ENCODE data around the gene TARBP2.

The TARBP2 gene

GRCh38 chr12:53505086-53505485 is 4.0 kb downstream of the TARBP2 start (continued):
- TF ChIP-seq ZNF148 (tag by site-specific recombination; IDR thresholded peaks at IDR 0.05; ENCODE audit: borderline replicate concordance) = no peak
- TF ChIP-seq EGR2 (tag by site-specific recombination; IDR thresholded peaks at IDR 0.05; ENCODE audit: low read depth) = no peak
- TF ChIP-seq, protein P1, sequence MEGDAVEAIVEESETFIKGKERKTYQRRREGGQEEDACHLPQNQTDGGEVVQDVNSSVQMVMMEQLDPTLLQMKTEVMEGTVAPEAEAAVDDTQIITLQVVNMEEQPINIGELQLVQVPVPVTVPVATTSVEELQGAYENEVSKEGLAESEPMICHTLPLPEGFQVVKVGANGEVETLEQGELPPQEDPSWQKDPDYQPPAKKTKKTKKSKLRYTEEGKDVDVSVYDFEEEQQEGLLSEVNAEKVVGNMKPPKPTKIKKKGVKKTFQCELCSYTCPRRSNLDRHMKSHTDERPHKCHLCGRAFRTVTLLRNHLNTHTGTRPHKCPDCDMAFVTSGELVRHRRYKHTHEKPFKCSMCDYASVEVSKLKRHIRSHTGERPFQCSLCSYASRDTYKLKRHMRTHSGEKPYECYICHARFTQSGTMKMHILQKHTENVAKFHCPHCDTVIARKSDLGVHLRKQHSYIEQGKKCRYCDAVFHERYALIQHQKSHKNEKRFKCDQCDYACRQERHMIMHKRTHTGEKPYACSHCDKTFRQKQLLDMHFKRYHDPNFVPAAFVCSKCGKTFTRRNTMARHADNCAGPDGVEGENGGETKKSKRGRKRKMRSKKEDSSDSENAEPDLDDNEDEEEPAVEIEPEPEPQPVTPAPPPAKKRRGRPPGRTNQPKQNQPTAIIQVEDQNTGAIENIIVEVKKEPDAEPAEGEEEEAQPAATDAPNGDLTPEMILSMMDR (tag by site-specific recombination; IDR thresholded peaks at IDR 0.05) = no peak
- no peak for TF ChIP-seq ZBTB10 (tag by site-specific recombination; IDR thresholded peaks at IDR 0.05)
- TF ChIP-seq, protein P2, sequence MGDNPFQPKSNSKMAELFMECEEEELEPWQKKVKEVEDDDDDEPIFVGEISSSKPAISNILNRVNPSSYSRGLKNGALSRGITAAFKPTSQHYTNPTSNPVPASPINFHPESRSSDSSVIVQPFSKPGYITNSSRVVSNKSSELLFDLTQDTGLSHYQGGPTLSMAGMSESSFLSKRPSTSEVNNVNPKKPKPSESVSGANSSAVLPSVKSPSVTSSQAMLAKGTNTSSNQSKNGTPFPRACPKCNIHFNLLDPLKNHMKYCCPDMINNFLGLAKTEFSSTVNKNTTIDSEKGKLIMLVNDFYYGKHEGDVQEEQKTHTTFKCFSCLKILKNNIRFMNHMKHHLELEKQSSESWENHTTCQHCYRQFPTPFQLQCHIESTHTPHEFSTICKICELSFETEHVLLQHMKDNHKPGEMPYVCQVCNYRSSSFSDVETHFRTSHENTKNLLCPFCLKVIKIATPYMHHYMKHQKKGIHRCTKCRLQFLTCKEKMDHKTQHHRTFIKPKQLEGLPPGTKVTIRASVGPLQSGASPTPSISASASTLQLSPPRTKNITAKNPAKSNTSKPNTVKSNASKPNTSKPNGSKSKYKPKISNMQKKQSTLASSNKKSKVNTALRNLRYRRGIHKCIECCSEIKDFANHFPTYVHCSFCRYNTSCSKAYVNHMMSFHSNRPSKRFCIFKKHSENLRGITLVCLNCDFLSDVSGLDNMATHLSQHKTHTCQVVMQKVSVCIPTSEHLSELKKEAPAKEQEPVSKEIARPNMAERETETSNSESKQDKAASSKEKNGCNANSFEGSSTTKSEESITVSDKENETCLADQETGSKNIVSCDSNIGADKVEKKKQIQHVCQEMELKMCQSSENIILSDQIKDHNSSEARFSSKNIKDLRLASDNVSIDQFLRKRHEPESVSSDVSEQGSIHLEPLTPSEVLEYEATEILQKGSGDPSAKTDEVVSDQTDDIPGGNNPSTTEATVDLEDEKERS (tag by site-specific recombination; IDR thresholded peaks at IDR 0.05) = no peak
- TF ChIP-seq ZNF791 (tag by site-specific recombination; IDR thresholded peaks at IDR 0.05) = no peak
- no peak for TF ChIP-seq MYNN (tag by site-specific recombination; IDR thresholded peaks at IDR 0.05; ENCODE audit: borderline replicate concordance)
- no peak for TF ChIP-seq ZNF416 (tag by site-specific recombination; IDR thresholded peaks at IDR 0.05)
- no peak for TF ChIP-seq ZNF561 (tag by site-specific recombination; IDR thresholded peaks at IDR 0.05; ENCODE audit: borderline replicate concordance)
- no peak for TF ChIP-seq IKZF3 (tag by site-specific recombination; IDR thresholded peaks at IDR 0.05)
- TF ChIP-seq, protein P3, sequence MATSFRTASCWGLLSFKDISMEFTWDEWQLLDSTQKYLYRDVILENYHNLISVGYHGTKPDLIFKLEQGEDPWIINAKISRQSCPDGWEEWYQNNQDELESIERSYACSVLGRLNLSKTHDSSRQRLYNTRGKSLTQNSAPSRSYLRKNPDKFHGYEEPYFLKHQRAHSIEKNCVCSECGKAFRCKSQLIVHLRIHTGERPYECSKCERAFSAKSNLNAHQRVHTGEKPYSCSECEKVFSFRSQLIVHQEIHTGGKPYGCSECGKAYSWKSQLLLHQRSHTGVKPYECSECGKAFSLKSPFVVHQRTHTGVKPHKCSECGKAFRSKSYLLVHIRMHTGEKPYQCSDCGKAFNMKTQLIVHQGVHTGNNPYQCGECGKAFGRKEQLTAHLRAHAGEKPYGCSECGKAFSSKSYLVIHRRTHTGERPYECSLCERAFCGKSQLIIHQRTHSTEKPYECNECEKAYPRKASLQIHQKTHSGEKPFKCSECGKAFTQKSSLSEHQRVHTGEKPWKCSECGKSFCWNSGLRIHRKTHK (tag by site-specific recombination; IDR thresholded peaks at IDR 0.05) = no peak
- TF ChIP-seq KLF8 (tag by site-specific recombination; IDR thresholded peaks at IDR 0.05) = no peak

DNA sequence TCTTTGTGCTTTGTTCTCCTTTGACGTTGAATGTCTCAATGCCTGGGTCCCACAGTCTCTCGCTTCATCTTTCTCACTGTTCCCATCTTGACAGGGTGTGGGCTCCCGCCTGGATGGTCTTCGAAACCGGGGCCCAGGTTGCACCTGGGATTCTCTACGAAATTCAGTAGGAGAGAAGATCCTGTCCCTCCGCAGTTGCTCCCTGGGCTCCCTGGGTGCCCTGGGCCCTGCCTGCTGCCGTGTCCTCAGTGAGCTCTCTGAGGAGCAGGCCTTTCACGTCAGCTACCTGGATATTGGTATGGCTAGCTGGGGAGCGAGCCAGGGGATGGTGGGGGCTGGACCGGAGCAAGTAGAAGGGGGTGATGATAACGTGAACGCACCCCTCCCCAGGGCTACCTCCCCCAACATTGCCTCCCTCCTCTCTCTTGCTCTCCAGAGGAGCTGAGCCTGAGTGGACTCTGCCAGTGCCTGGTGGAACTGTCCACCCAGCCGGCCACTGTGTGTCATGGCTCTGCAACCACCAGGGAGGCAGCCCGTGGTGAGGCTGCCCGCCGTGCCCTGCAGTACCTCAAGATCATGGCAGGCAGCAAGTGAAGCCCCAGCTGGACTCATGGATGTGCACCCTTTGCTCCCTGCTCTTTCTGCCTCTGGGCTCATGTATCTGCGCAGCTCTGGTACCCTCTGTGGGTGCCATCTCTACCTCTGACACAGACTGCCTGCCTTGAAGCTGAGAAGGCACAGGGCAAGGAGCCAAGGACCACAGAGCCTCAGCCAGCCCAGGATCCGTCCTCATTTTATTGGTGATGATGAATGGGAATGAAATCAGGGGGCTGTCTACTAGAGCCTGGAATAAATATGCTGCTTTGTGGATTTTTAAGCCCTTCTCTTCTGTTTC is 4.7 kb downstream of the TARBP2 start:
- H3K27ac ChIP-seq (ENCODE audit: extremely low read depth, low read depth, low read length) = no peak overlapping the region
- ChIA-PET CTCF (interaction anchor here (0.6 to 2.0 kb wide), 8 partner anchors 26 to 210 kb away, joined by 3 to 10 read pairs (median 4); partner anchors contain the start of genes AAAS and PFDN5), POLR2A (no interaction called here)

More for the DNA sequence above, 4.7 kb downstream of the TARBP2 start:
- Histone ChIP-seq H3K4me1 (ENCODE audit: control insufficient read depth, insufficient read depth, low read length) (peaks cover 6% of the 10 kb centered on the region), H3K4me3 (ENCODE audit: low read depth, low read length) (no peak overlapping the region), H3K9me3 (ENCODE audit: control insufficient read depth, insufficient read depth, low read depth, low read length) (no peaks in the 10 kb centered on the region), H3K36me3 (ENCODE audit: control insufficient read depth in 2 of 2, insufficient read depth in 1 of 2, low read length in 2 of 2) (peaks cover 0 to 54% of the 10 kb centered on the region in 2 experiments; a peak in 1 of 3 replicates)
- TF ChIP-seq ZNF777 (tag by site-specific recombination; IDR thresholded peaks at IDR 0.05; ENCODE audit: borderline replicate concordance) (no peak), ZNF2 (tag by site-specific recombination; IDR thresholded peaks at IDR 0.05) (0 out of 2 replicates have a peak, but pooled peaks have one; percentile 41)

Data from HEK293 (cell line).